Colonic mucosa (tissue), 4 donors: ENCODE results near the gene MEF2D. TPM values are rescaled to one million over a fixed set of nuclear protein-coding genes. Genes with fewer than 3 reads are reported as not detected.
A peak's percentile ranks its signal among the peaks of the same experiment; 100 is the strongest.

Source experiments
- DNase-seq: peaks from one replicate; pipeline ENCODE4 v3.0.0-alpha.2; 2020
- H3K27ac ChIP-seq: fragments of 200-600 bp; one replicate; pipeline ENCODE4 v1.8.0; 2021
- H3K27me3 ChIP-seq: fragments of 200-600 bp; one replicate; pipeline ENCODE4 v1.8.0; 2021
- H3K36me3 ChIP-seq: fragments of 200-600 bp; one replicate; pipeline ENCODE4 v1.8.0; 2021
- H3K4me1 ChIP-seq: fragments of 200-600 bp; one replicate; pipeline ENCODE4 v1.8.0; 2021; ENCODE audit warnings: mild to moderate bottlenecking
- H3K4me3 ChIP-seq: fragments of 200-600 bp; one replicate; pipeline ENCODE4 v1.8.0; 2021
- H3K9ac ChIP-seq, 2 donors: one replicate each; pipeline ENCODE4 v1.7.0; 2013; ENCODE audit warnings: control low read depth in 2 of 2, low read depth in 2 of 2, low read length in 2 of 2
- H3K9me3 ChIP-seq: fragments of 200-600 bp; one replicate; pipeline ENCODE4 v1.8.0; 2021
- CTCF ChIP-seq: fragments of 200-600 bp; IDR thresholded peaks from one replicate; pipeline ENCODE4 v1.8.0; 2022; ENCODE audit warnings: antibody characterized with exemption, mild to moderate bottlenecking
- intact Hi-C: fragments of 100-400 bp; cut with DNase I; formaldehyde crosslinking; loops from one replicate; pipeline ENCODE4 v1.14.1; 2022
- total RNA-seq, 2 donors: library from RNA; stranded (reverse); fragmentation: NEBNext Ultra II Directional in 1 of 2; extraction: Animal tissue kit (Norgen Biotek cat#: 25700) in 1 of 2; gene quantifications; one replicate each; pipeline ENCODE4 v1.2.1, GENCODE V29; 2021
- donor health status: healthy.
- donor health status: DM: no; HTN: no; CAD: no.
- donor health status: DM: no; HTN: no; CAD: no.

The MEF2D gene
- total RNA-seq, 2 donors from 2014 or later = 32.3 to 49.9 TPM

- Histone ChIP-seq H3K27me3 (no peaks in the 10 kb centered on the region), H3K9me3 (no peaks in the 10 kb centered on the region), H3K4me1 (peaks cover 70% of the 10 kb centered on the region), H3K4me3 (no peak overlapping the region), H3K36me3 (no peaks in the 10 kb centered on the region), H3K9ac (no peak overlapping the region), H3K27ac (no peak overlapping the region)
- DNase-seq = no peak
- intact Hi-C loops = no loop called here
- no peak for TF ChIP-seq CTCF
Observed at GRCh38 chr1:156493742-156494141, 6.8 kb downstream of the MEF2D start.

GRCh38 chr1:156493154-156493631, 7.4 kb downstream of the MEF2D start:
- Histone ChIP-seq H3K9ac (peak overlapping the region; percentile 30 to 42), H3K4me3 (no peak overlapping the region), H3K27me3 (no peaks in the 10 kb centered on the region), H3K27ac (no peak overlapping the region), H3K4me1 (peaks cover 70% of the 10 kb centered on the region), H3K36me3 (no peaks in the 10 kb centered on the region), H3K9me3 (no peaks in the 10 kb centered on the region)
- intact Hi-C loops = no loop called here
- DNase-seq = no peak
- no peak for TF ChIP-seq CTCF

- Histone ChIP-seq H3K4me1 (peaks cover 68% of the 10 kb centered on the region), H3K4me3 (no peak overlapping the region), H3K36me3 (no peaks in the 10 kb centered on the region), H3K27me3 (no peaks in the 10 kb centered on the region), H3K9me3 (no peaks in the 10 kb centered on the region), H3K27ac (no peak overlapping the region), H3K9ac (peak overlapping the region; percentile 30 to 42)
- intact Hi-C loops = no loop called here
- DNase-seq = peak; percentile 39
- no peak for TF ChIP-seq CTCF
Observed at GRCh38 chr1:156492591-156493080, 7.9 kb downstream of the MEF2D start.

GRCh38 chr1:156492013-156492590, 8.5 kb downstream of the MEF2D start:
- Histone ChIP-seq H3K9me3 (no peaks in the 10 kb centered on the region), H3K9ac (peak overlapping the region in 1 of 2 donors; percentile 42), H3K4me3 (no peak overlapping the region), H3K27ac (no peak overlapping the region), H3K36me3 (no peaks in the 10 kb centered on the region), H3K27me3 (no peaks in the 10 kb centered on the region), H3K4me1 (peaks cover 63% of the 10 kb centered on the region)
- no peak for TF ChIP-seq CTCF
- intact Hi-C loops = no loop called here
- DNase-seq = no peak

- no peak for DNase-seq
- no peak overlapping the region for H3K4me3 ChIP-seq
Observed at GRCh38 chr1:156491151-156491949, 9.2 kb downstream of the MEF2D start.

More at GRCh38 chr1:156491151-156491949, 9.2 kb downstream of the MEF2D start:
- Histone ChIP-seq H3K36me3 (no peaks in the 10 kb centered on the region), H3K9me3 (no peaks in the 10 kb centered on the region), H3K4me1 (peaks cover 56% of the 10 kb centered on the region), H3K27ac (peak overlapping the region; percentile 47), H3K9ac (peak overlapping the region in 1 of 2 donors; percentile 42), H3K27me3 (no peaks in the 10 kb centered on the region)
- no peak for TF ChIP-seq CTCF
- intact Hi-C loops = no loop called here
